ENCODE data around the gene CENPU. TPM values are rescaled to one million over a fixed set of nuclear protein-coding genes. Genes with fewer than 3 reads are reported as not detected.

CENPU gene
- total and polyA plus RNA-seq, 2 of the 13 experiments (the other 11 are each of a cell fraction or from before 2014, with no cell fraction given) = 11.7 to 35.8 TPM

DNA sequence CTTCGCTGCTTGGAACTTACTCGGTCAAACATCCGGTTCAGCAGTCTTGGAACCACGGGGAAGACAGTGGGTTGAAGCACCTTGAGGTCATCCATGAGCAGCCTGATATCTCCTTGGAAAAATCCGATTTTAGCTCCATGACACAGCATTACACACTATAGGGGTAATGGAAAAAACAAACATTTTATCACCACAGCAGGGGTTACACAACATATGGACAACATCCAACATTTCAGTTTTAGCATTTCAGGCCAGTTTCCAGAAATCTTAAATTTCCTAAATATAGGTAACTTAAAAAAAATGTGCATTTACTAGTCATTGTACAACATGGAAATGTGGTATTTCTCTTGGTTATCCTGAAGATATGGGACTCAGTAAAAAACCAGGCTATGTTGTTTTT lies 34.4 kb upstream of the CENPU start (continued):
- TF ChIP-seq, protein P1, sequence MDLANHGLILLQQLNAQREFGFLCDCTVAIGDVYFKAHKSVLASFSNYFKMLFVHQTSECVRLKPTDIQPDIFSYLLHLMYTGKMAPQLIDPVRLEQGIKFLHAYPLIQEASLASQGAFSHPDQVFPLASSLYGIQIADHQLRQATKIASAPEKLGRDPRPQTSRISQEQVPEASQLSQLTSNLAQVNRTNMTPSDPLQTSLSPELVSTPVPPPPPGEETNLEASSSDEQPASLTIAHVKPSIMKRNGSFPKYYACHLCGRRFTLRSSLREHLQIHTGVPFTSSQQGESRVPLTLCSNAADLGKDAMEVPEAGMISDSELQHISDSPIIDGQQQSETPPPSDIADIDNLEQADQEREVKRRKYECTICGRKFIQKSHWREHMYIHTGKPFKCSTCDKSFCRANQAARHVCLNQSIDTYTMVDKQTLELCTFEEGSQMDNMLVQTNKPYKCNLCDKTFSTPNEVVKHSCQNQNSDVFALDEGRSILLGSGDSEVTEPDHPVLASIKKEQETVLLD (CRISPR knock-in tag; IDR thresholded peaks at IDR 0.05; ENCODE audit: low read depth) = no peak
- TF ChIP-seq ZSCAN12 (CRISPR knock-in tag; IDR thresholded peaks at IDR 0.05) = no peak
- TF ChIP-seq, protein P2, sequence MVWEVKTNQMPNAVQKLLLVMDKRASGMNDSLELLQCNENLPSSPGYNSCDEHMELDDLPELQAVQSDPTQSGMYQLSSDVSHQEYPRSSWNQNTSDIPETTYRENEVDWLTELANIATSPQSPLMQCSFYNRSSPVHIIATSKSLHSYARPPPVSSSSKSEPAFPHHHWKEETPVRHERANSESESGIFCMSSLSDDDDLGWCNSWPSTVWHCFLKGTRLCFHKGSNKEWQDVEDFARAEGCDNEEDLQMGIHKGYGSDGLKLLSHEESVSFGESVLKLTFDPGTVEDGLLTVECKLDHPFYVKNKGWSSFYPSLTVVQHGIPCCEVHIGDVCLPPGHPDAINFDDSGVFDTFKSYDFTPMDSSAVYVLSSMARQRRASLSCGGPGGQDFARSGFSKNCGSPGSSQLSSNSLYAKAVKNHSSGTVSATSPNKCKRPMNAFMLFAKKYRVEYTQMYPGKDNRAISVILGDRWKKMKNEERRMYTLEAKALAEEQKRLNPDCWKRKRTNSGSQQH (CRISPR knock-in tag; IDR thresholded peaks at IDR 0.05; ENCODE audit: low read depth) = no peak

DNA sequence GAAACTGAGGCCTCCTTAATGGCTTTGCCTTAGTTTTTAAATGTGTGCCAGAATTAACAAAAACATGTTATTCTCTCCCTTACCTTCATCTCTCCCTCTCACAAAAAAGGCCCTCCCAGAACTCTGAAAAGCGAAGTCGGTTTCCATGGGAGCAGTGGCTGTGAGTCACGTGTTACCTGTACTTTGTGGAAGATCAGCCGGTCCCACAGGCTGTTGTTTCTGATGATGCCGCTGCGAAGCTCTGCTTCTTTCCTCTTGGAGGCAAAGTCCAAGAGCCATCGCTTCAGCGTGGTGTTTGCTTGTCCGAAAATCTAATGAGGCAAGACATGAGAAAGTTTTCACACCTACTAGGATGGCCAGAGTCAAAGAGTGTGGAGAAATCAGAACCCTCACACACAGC lies 32.5 kb upstream of the CENPU start:
- no TSS peak for BruUV-seq (replicated peaks)
- H4K20me1 ChIP-seq (ENCODE audit: insufficient read depth, low read length) = no peaks in the 10 kb centered on the region
- no peak overlapping the region for H3K27ac ChIP-seq (ENCODE audit: extremely low read length, insufficient read depth, low read length)
- H3K4me1 ChIP-seq (ENCODE audit: insufficient read depth, low read length) = no peaks in the 10 kb centered on the region
- no peak overlapping the region for H2AFZ ChIP-seq (ENCODE audit: low read length)
- no peaks in the 10 kb centered on the region for H3K9me3 ChIP-seq (ENCODE audit: low read length)
- ChIA-PET CTCF (ENCODE audit: low intra/inter-chr PET ratio, low total read pairs) (no interaction called here), POLR2A (no interaction called here)
- H3K79me2 ChIP-seq (ENCODE audit: insufficient read depth, low read length) = no peaks in the 10 kb centered on the region
- DNase-seq (ENCODE audit: low spot score) (no peak), ATAC-seq (no peak), FAIRE-seq (no peak)
- H3K4me3 ChIP-seq (replicated peaks in 1 of 3; ENCODE audit: insufficient read depth in 1 of 3, low read depth in 2 of 3, low read length in 3 of 3) = no peak overlapping the region
- peaks cover 7 to 33% of the 10 kb centered on the region in 2 experiments for H3K36me3 ChIP-seq (replicated peaks in 1 of 2; ENCODE audit: control insufficient read depth in 1 of 2, insufficient read depth in 2 of 2, low read length in 2 of 2)
- intact Hi-C loops (cut with micrococcal nuclease; ENCODE audit: unreplicated experiment) = no loop called here
- H3K27me3 ChIP-seq (ENCODE audit: control insufficient read depth in 1 of 2, insufficient read depth in 2 of 2, low read length in 2 of 2) = no peaks in the 10 kb centered on the region
- no peak overlapping the region for H3K4me2 ChIP-seq (ENCODE audit: low read depth, low read length)
- no peak overlapping the region for H3K9ac ChIP-seq (ENCODE audit: insufficient read depth, low read depth, low read length)
- in situ Hi-C loops (cut with HindIII; ENCODE audit: extremely low pct_ligation_motif_present, low pct_unique_long_range_greater_than_20kb) = no loop called here
- 97% methylated on average over 9 of the region's 9 CpGs for WGBS (ENCODE audit: low lambda C conversion rate)
- TF ChIP-seq, protein P2 (CRISPR knock-in tag; IDR thresholded peaks at IDR 0.05; ENCODE audit: low read depth) = no peak
- TF ChIP-seq, protein P3, sequence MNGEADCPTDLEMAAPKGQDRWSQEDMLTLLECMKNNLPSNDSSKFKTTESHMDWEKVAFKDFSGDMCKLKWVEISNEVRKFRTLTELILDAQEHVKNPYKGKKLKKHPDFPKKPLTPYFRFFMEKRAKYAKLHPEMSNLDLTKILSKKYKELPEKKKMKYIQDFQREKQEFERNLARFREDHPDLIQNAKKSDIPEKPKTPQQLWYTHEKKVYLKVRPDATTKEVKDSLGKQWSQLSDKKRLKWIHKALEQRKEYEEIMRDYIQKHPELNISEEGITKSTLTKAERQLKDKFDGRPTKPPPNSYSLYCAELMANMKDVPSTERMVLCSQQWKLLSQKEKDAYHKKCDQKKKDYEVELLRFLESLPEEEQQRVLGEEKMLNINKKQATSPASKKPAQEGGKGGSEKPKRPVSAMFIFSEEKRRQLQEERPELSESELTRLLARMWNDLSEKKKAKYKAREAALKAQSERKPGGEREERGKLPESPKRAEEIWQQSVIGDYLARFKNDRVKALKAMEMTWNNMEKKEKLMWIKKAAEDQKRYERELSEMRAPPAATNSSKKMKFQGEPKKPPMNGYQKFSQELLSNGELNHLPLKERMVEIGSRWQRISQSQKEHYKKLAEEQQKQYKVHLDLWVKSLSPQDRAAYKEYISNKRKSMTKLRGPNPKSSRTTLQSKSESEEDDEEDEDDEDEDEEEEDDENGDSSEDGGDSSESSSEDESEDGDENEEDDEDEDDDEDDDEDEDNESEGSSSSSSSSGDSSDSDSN (CRISPR knock-in tag; IDR thresholded peaks at IDR 0.05) = no peak
- TF ChIP-seq ZNF232 (CRISPR knock-in tag; IDR thresholded peaks at IDR 0.05; ENCODE audit: borderline replicate concordance) (no peak), ZMAT3 (CRISPR knock-in tag; conservative IDR thresholded peaks at IDR 0.05) (no peak)
- TF ChIP-seq, protein P4, sequence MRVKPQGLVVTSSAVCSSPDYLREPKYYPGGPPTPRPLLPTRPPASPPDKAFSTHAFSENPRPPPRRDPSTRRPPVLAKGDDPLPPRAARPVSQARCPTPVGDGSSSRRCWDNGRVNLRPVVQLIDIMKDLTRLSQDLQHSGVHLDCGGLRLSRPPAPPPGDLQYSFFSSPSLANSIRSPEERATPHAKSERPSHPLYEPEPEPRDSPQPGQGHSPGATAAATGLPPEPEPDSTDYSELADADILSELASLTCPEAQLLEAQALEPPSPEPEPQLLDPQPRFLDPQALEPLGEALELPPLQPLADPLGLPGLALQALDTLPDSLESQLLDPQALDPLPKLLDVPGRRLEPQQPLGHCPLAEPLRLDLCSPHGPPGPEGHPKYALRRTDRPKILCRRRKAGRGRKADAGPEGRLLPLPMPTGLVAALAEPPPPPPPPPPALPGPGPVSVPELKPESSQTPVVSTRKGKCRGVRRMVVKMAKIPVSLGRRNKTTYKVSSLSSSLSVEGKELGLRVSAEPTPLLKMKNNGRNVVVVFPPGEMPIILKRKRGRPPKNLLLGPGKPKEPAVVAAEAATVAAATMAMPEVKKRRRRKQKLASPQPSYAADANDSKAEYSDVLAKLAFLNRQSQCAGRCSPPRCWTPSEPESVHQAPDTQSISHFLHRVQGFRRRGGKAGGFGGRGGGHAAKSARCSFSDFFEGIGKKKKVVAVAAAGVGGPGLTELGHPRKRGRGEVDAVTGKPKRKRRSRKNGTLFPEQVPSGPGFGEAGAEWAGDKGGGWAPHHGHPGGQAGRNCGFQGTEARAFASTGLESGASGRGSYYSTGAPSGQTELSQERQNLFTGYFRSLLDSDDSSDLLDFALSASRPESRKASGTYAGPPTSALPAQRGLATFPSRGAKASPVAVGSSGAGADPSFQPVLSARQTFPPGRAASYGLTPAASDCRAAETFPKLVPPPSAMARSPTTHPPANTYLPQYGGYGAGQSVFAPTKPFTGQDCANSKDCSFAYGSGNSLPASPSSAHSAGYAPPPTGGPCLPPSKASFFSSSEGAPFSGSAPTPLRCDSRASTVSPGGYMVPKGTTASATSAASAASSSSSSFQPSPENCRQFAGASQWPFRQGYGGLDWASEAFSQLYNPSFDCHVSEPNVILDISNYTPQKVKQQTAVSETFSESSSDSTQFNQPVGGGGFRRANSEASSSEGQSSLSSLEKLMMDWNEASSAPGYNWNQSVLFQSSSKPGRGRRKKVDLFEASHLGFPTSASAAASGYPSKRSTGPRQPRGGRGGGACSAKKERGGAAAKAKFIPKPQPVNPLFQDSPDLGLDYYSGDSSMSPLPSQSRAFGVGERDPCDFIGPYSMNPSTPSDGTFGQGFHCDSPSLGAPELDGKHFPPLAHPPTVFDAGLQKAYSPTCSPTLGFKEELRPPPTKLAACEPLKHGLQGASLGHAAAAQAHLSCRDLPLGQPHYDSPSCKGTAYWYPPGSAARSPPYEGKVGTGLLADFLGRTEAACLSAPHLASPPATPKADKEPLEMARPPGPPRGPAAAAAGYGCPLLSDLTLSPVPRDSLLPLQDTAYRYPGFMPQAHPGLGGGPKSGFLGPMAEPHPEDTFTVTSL (CRISPR knock-in tag; IDR thresholded peaks at IDR 0.05; ENCODE audit: borderline replicate concordance) = no peak
- TF ChIP-seq, protein P5, sequence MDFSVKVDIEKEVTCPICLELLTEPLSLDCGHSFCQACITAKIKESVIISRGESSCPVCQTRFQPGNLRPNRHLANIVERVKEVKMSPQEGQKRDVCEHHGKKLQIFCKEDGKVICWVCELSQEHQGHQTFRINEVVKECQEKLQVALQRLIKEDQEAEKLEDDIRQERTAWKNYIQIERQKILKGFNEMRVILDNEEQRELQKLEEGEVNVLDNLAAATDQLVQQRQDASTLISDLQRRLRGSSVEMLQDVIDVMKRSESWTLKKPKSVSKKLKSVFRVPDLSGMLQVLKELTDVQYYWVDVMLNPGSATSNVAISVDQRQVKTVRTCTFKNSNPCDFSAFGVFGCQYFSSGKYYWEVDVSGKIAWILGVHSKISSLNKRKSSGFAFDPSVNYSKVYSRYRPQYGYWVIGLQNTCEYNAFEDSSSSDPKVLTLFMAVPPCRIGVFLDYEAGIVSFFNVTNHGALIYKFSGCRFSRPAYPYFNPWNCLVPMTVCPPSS (IDR thresholded peaks at IDR 0.05) = no peak
